K562 (cell line): ENCODE measurements around the gene PHC1. TPM values are rescaled to one million over a fixed set of nuclear protein-coding genes. Genes with fewer than 3 reads are reported as not detected.
A peak's percentile ranks its signal among the peaks of the same experiment; 100 is the strongest.

ENCODE experiments used
- ATAC-seq: fragments of 200-7000 bp; cut with Tn5 transposase; 3 replicates; pipeline ENCODE4 v1.9.1; 2020; ENCODE audit warnings: moderate library complexity
- BruUV-seq: library from RNA; stranded (reverse); fragments of 400-500 nt; replicated peaks from 2 replicates; lab custom pipeline; 2021; lab: Mats Ljungman, UMichigan
- CTCF ChIA-PET: fragments of 300-600 bp; formaldehyde crosslinking; extraction: SDS; loops from one replicate; lab custom pipeline; 2021; ENCODE audit warnings: low intra/inter-chr PET ratio; lab: Yijun Ruan, JAX
- POLR2A ChIA-PET: fragments of 300-600, 350-650 bp; sonication (Branson Sonifier 250); formaldehyde crosslinking; extraction: SDS; loops from one replicate; lab custom pipeline; 2021; ENCODE audit warnings: antibody characterized with exemption, inconsistent platforms; lab: Yijun Ruan, JAX
- DNase-seq, 4 experiments: peaks; one replicate each; pipeline versions ENCODE4 v3.0.0 to v3.0.0-alpha.2; 2011 to 2018; ENCODE audit warnings: low spot score in 3 of 4, mixed read lengths in 3 of 4; ENCODE audit errors: extremely low read depth in 1 of 4
- FAIRE-seq: peaks from 2 replicates; lab custom pipeline; 2011; peaks lifted over from hg19 to GRCh38; lab: Jason Lieb, UNC
- H2AFZ ChIP-seq: 2 replicates; pipeline ENCODE4 v1.6.0; 2011; ENCODE audit warnings: low read depth, low read length, control low read depth, inconsistent platforms
- H3K27ac ChIP-seq: fragments of 200-600 bp; 3 replicates; pipeline ENCODE4 v1.8.0; 2011; ENCODE audit warnings: low read depth, mild to moderate bottlenecking, control low read depth, inconsistent platforms, low read length, moderate library complexity, mixed read lengths; ENCODE audit errors: extremely low read depth
- H3K27me3 ChIP-seq, 2 experiments: fragments of 300-600 bp in 1 of 2; 2 replicates in 1 of 2; 3 replicates in 1 of 2; pipeline versions ENCODE4 v1.6.0 to v1.8.0; 2011; ENCODE audit warnings: inconsistent platforms in 2 of 2, low read length in 2 of 2, mild to moderate bottlenecking in 1 of 2, mixed read lengths in 1 of 2, moderate library complexity in 1 of 2; ENCODE audit not compliant: control insufficient read depth in 2 of 2, insufficient read depth in 2 of 2
- H3K36me3 ChIP-seq: fragments of 300-600 bp; 3 replicates; pipeline ENCODE4 v1.8.0; 2011; ENCODE audit warnings: mild to moderate bottlenecking, low read length, inconsistent platforms; ENCODE audit not compliant: control insufficient read depth, insufficient read depth
- H3K4me1 ChIP-seq, 2 experiments: fragments of 200-600 bp in 1 of 2; replicated peaks in 1 of 2; 2 replicates in 1 of 2; 3 replicates in 1 of 2; pipeline versions ENCODE4 v1.5.1 to v1.8.0; 2011; ENCODE audit warnings: inconsistent platforms in 2 of 2, low read length in 2 of 2, mild to moderate bottlenecking in 1 of 2, mixed read lengths in 1 of 2, moderate library complexity in 1 of 2; ENCODE audit not compliant: control insufficient read depth in 2 of 2, insufficient read depth in 2 of 2
- H3K4me2 ChIP-seq: 2 replicates; pipeline ENCODE4 v1.6.1; 2011; ENCODE audit warnings: low read length, control low read depth, inconsistent platforms, mixed read lengths; ENCODE audit not compliant: insufficient read depth
- H3K4me3 ChIP-seq: fragments of 200-600 bp; sonication (generic), shearing (Covaris generic); 2 replicates; pipeline ENCODE4 v1.5.1; 2016; ENCODE audit warnings: control low read depth, inconsistent platforms
- H3K79me2 ChIP-seq: fragments of 200-600 bp; 3 replicates; pipeline ENCODE4 v1.8.0; 2011; ENCODE audit warnings: low read length, inconsistent platforms; ENCODE audit not compliant: control insufficient read depth, insufficient read depth
- H3K9ac ChIP-seq, 2 experiments: 2 replicates each; pipeline versions ENCODE4 v1.6.0 to v1.6.1; 2011; ENCODE audit warnings: low read depth in 2 of 2, low read length in 2 of 2, control low read depth in 1 of 2, inconsistent platforms in 1 of 2, mild to moderate bottlenecking in 1 of 2, mixed read lengths in 1 of 2; ENCODE audit not compliant: insufficient read depth in 1 of 2
- H3K9me1 ChIP-seq: one replicate; pipeline ENCODE4 v1.6.0; 2011; ENCODE audit warnings: inconsistent platforms, mild to moderate bottlenecking, low read length, moderate library complexity; ENCODE audit not compliant: control insufficient read depth, insufficient read depth
- H3K9me3 ChIP-seq: replicated peaks from 2 replicates; pipeline ENCODE4 v1.5.1; 2011; ENCODE audit warnings: low read depth, low read length, inconsistent platforms; ENCODE audit not compliant: control insufficient read depth, insufficient read depth
- H4K20me1 ChIP-seq: replicated peaks from 2 replicates; pipeline ENCODE4 v1.6.1; 2011; ENCODE audit warnings: low read length, inconsistent platforms, mixed read lengths; ENCODE audit not compliant: control insufficient read depth, insufficient read depth
- ADNP ChIP-seq: fragments of 200-800 bp; sonication (Bioruptor generic); IDR thresholded peaks from 2 replicates; pipeline ENCODE4 v1.6.1; 2016; ENCODE audit warnings: missing genetic modification characterization, missing compliant biosample characterization
- CREB3 ChIP-seq: fragments of 450-650 bp; conservative IDR thresholded peaks from 2 replicates; pipeline ENCODE4 v1.6.1; 2016; ENCODE audit warnings: missing genetic modification characterization, low read depth, mild to moderate bottlenecking, missing compliant biosample characterization, moderate library complexity
- DNMT1 ChIP-seq: fragments of 450-650 bp; IDR thresholded peaks from 2 replicates; pipeline ENCODE4 v1.6.1; 2016; ENCODE audit warnings: antibody characterized with exemption, mild to moderate bottlenecking
- ESRRB ChIP-seq: fragments of 250-450 bp; sonication (Bioruptor Pico); IDR thresholded peaks from 2 replicates; pipeline ENCODE4 v1.5.0; 2020; ENCODE audit warnings: mild to moderate bottlenecking, moderate library complexity, borderline replicate concordance
- REST ChIP-seq, 2 experiments: fragments of 450-650 bp; formaldehyde crosslinking in 1 of 2; IDR thresholded peaks; 2 replicates each; pipeline versions ENCODE4 v1.4.0 to v1.6.1; 2014 to 2020; ENCODE audit warnings: mild to moderate bottlenecking in 2 of 2, borderline replicate concordance in 1 of 2, low read depth in 1 of 2
- SIRT6 ChIP-seq: IDR thresholded peaks from one replicate; pipeline ENCODE4 v1.6.1; 2012; ENCODE audit warnings: low read depth, mild to moderate bottlenecking, control low read depth, inconsistent platforms, low read length, moderate library complexity
- XRCC5 ChIP-seq: fragments of 200-400 bp; formaldehyde crosslinking; IDR thresholded peaks from 2 replicates; pipeline ENCODE4 v1.6.1; 2017; ENCODE audit warnings: low read depth, mild to moderate bottlenecking, low read length
- ZBTB7A ChIP-seq: IDR thresholded peaks from 2 replicates; pipeline ENCODE4 v1.6.1; 2011; ENCODE audit warnings: low read depth, mild to moderate bottlenecking, low read length, moderate library complexity, borderline replicate concordance; ENCODE audit not compliant: control insufficient read depth
- ZC3H11A ChIP-seq: IDR thresholded peaks from 2 replicates; pipeline ENCODE4 v1.6.1; 2012; ENCODE audit warnings: low read depth, low read length, improper control_type of control experiment
- ZNF133 ChIP-seq: fragments of 250-450 bp; sonication (Bioruptor Pico); IDR thresholded peaks from 2 replicates; pipeline ENCODE4 v1.4.0; 2020; ENCODE audit warnings: mild to moderate bottlenecking
- ZNF644 ChIP-seq: fragments of 200-800 bp; sonication (Bioruptor generic); IDR thresholded peaks from 2 replicates; pipeline ENCODE4 v1.6.1; 2016; ENCODE audit warnings: low read depth, missing genetic modification characterization, missing compliant biosample characterization
- WGBS: fragments of 100-300 bp; shearing (Covaris generic); methylation state at CpG from one replicate; pipeline ENCODE4 v1.1.6; 2016; ENCODE audit warnings: low coverage, mixed read lengths; ENCODE audit not compliant: insufficient coverage; ENCODE audit errors: missing lambda C conversion rate; 5-methylcytosine and 5-hydroxymethylcytosine counted together
- in situ Hi-C: fragments of 300-500 bp; cut with MboI; formaldehyde crosslinking; loops from 4 replicates; pipeline ENCODE4 v1.15.0; 2018; ENCODE audit warnings: inconsistent platforms, mixed read lengths
- intact Hi-C: fragments of 100-400 bp; cut with micrococcal nuclease; formaldehyde crosslinking; loops from 2 replicates; pipeline ENCODE4 v1.14.2; 2022
- polyA plus RNA-seq, 8 experiments: library from polyadenylated mRNA; depleted of rRNA in 4 of 8; stranded (reverse) in 5 of 8; unstranded in 3 of 8; fragments of >200 nt; fragmentation: Nextera tagmentation in 2 of 8; fragmentation: Illumina TruSeq in 1 of 8; extraction: Ambion mirVana in 2 of 8; extraction: Trizol in 1 of 8; gene quantifications; 2 replicates each; pipeline versions ENCODE4 v1.2.1 to v1.2.3, GENCODE V29; 2011 to 2014; ENCODE audit warnings: inconsistent platforms in 1 of 8, missing spikeins in 1 of 8
- total RNA-seq, 7 experiments: library from RNA; depleted of rRNA in 6 of 7; stranded (reverse); fragments of >200 nt in 6 of 7; fragmentation: Illumina TruSeq in 2 of 7; extraction: Trizol in 2 of 7; gene quantifications; 2 replicates each; pipeline versions ENCODE4 v1.2.1 to v1.2.3, GENCODE V29; 2011 to 2021; ENCODE audit warnings: low replicate concordance in 1 of 7

Gene PHC1
- total and polyA plus RNA-seq, 9 of the 15 experiments (the other 6 are each of a cell fraction or from before 2014, with no cell fraction given) = 1.9 to 13.7 (median 6.9) TPM

DNA sequence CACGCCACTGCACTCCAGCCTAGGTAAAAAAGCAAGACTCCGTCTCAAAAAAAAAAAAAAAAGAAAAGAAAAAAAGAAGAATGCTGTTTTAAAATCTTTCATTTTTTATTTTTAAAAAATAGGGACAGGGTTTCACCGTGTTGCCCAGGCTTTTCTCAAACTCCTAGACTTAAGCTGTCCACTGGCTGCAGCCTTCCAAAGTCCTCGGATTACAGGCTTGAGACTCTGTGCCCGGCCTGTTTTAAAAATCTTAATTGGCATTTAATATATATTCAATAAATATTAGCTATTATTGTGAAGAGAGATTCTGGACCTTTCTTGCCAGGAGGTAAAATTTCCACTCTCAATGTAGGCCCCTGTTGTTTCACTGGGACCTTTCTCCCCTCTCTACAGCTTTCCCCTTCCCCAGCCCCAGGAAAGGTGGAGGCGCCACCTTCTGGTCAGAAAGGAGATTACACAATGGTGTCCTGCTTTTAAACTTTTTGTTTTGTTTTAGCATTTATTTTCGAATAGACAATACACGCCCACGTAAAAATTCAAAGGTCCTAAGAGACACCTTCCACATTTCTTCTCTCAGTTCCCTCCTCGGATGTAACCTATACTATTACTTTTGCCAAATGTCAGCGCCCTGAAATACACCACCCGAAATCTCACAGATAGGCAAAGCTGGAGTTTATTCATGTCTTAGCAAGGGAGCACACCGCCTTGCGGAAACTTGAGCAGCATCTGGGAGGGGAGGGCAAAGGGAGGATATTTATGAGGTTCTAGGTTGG is 23.8 kb upstream of the PHC1 start:
- BruUV-seq = no TSS peak
- ATAC-seq (peak; percentile 82), DNase-seq (peak; percentile 58 to 74 (median 66)), FAIRE-seq (peak; percentile 80)
- peak overlapping the region; percentile 41 for H3K4me3 ChIP-seq
- H3K4me2 ChIP-seq = peak overlapping the region; percentile 69
- H3K36me3 ChIP-seq = no peaks in the 10 kb centered on the region
- ChIA-PET POLR2A (interaction anchor here (1.1 to 1.4 kb wide), 3 partner anchors 15 to 23 kb away, joined by 3 read pairs; no protein-coding TSS in a partner anchor), CTCF (interaction anchor here (0.6 to 3.0 kb wide), 3 partner anchors 110 to 209 kb away, joined by 3 to 10 read pairs (median 7); no protein-coding TSS in a partner anchor)
- WGBS = 19% methylated on average over 12 of the region's 14 CpGs
- no peaks in the 10 kb centered on the region for H3K79me2 ChIP-seq
- no peaks in the 10 kb centered on the region for H3K9me3 ChIP-seq
- in situ Hi-C loops (no loop called here), intact Hi-C loops (loop anchor here (2.0 to 10.0 kb wide), 4 partner anchors 63 to 208 kb away; no protein-coding TSS in a partner anchor)
- H2AFZ ChIP-seq = peak overlapping the region; percentile 98
- peaks cover 11 to 18% of the 10 kb centered on the region in 2 experiments; a peak in 4 of 5 replicates for H3K4me1 ChIP-seq
- no peaks in the 10 kb centered on the region for H4K20me1 ChIP-seq
- no peaks in the 10 kb centered on the region for H3K9me1 ChIP-seq
- H3K9ac ChIP-seq = peak overlapping the region in 1 of 2 experiments; percentile 73; a peak in 3 of 4 replicates
- H3K27ac ChIP-seq = peak overlapping the region; percentile 55; the same call in 1 of the 3 replicates
- H3K27me3 ChIP-seq = no peaks in the 10 kb centered on the region
- TF ChIP-seq ZNF133 (CRISPR knock-in tag) (no peak), ADNP (tag) (0 out of 2 replicates have a peak, but pooled peaks have one; percentile 51), XRCC5 (no peak), ZBTB7A (no peak), DNMT1 (no peak), ESRRB (CRISPR knock-in tag) (no peak), CREB3 (tag) (no peak), SIRT6 (no peak), REST (IDR thresholded peaks at IDR 0.05; ENCODE audit: borderline replicate concordance) (peak; percentile 65; the same call in 1 of the 2 replicates), REST (CRISPR knock-in tag; IDR thresholded peaks at IDR 0.05; ENCODE audit: low read depth) (no peak), ZNF644 (tag) (no peak), ZC3H11A (no peak)
